HCT116 (cell line): ENCODE data around the gene TRAPPC12. TPM values are rescaled to one million over a fixed set of nuclear protein-coding genes. Genes with fewer than 3 reads are reported as not detected.

ENCODE experiments used
- ATAC-seq: fragments of 200-7000 bp; cut with Tn5 transposase; 2 replicates; pipeline ENCODE4 v1.9.1; 2020; ENCODE audit warnings: mild to moderate bottlenecking, moderate library complexity
- BruUV-seq: library from RNA; stranded (reverse); fragments of 400-500 nt; replicated peaks from 2 replicates; lab custom pipeline; 2021; lab: Mats Ljungman, UMichigan
- CTCF ChIA-PET: fragments of 300-600 bp; sonication (Branson Sonifier 250); formaldehyde crosslinking; loops from one replicate; lab custom pipeline; 2021; ENCODE audit warnings: antibody characterized with exemption; lab: Charles Lee
- POLR2A ChIA-PET: fragments of 300-600, 350-600 bp; sonication (Branson Sonifier 250); formaldehyde crosslinking; loops from one replicate; lab custom pipeline; 2021; ENCODE audit warnings: antibody characterized with exemption; lab: Charles Lee
- RAD21 ChIA-PET, 2 experiments: fragments of 300-600 bp; sonication (Branson Sonifier 250); formaldehyde crosslinking; loops; one replicate each; lab custom pipeline; 2023; ENCODE audit warnings: low total read pairs in 2 of 2; ENCODE audit not compliant: uncharacterized antibody in 2 of 2, unreplicated experiment in 2 of 2, low non-redundant PET in 1 of 2; lab: Charles Lee
- DNase-seq: peaks from one replicate; pipeline ENCODE4 v3.0.0-alpha.2; 2010; ENCODE audit warnings: low read depth, low spot score
- H2AFZ ChIP-seq: fragments of 200-600 bp; shearing (Covaris generic), sonication (generic); 2 replicates; pipeline ENCODE4 v1.6.1; 2017; ENCODE audit warnings: low read depth, mixed run types, mixed read lengths, antibody characterized with exemption, low read length; ENCODE audit not compliant: poor library complexity, severe bottlenecking
- H3K27ac ChIP-seq: 2 replicates; pipeline ENCODE4 v1.5.1; 2012; ENCODE audit warnings: low read depth, low read length
- H3K27me3 ChIP-seq: fragments of 200-600 bp; sonication (generic); 2 replicates; pipeline ENCODE4 v1.6.1; 2016; ENCODE audit warnings: mixed run types, low read length, mixed read lengths; ENCODE audit not compliant: insufficient read depth
- H3K36me3 ChIP-seq, 2 experiments: fragments of 200-500 bp in 1 of 2; fragments of 200-600 bp in 1 of 2; sonication (Bioruptor generic) in 1 of 2; sonication (generic) in 1 of 2; 2 replicates each; pipeline versions ENCODE4 v1.5.1 to v1.6.1; 2014 to 2016; ENCODE audit warnings: low read length in 2 of 2, inconsistent platforms in 1 of 2, mixed read lengths in 1 of 2, mixed run types in 1 of 2; ENCODE audit not compliant: insufficient read depth in 2 of 2, control insufficient read depth in 1 of 2
- H3K4me1 ChIP-seq, 2 experiments: fragments of 200-600 bp in 1 of 2; sonication (generic) in 1 of 2; 2 replicates each; pipeline versions ENCODE4 v1.5.1 to v1.6.1; 2012 to 2017; ENCODE audit warnings: low read length in 2 of 2, inconsistent platforms in 1 of 2, mild to moderate bottlenecking in 1 of 2, mixed read lengths in 1 of 2, mixed run types in 1 of 2, moderate library complexity in 1 of 2; ENCODE audit not compliant: insufficient read depth in 2 of 2, control insufficient read depth in 1 of 2
- H3K4me2 ChIP-seq: fragments of 200-600 bp; sonication (generic); 2 replicates; pipeline ENCODE4 v1.6.1; 2017; ENCODE audit warnings: mixed run types, low read length, mixed read lengths
- H3K4me3 ChIP-seq, 2 experiments: fragments of 200-600 bp in 1 of 2; sonication (generic) in 1 of 2; replicated peaks in 1 of 2; 2 replicates each; pipeline ENCODE4 v1.5.1; 2011 to 2016; ENCODE audit warnings: low read length in 2 of 2, control low read depth in 1 of 2, low read depth in 1 of 2, mild to moderate bottlenecking in 1 of 2, mixed read lengths in 1 of 2, mixed run types in 1 of 2
- H3K79me2 ChIP-seq: fragments of 200-600 bp; sonication (generic); 2 replicates; pipeline ENCODE4 v1.6.1; 2017; ENCODE audit warnings: mild to moderate bottlenecking, mixed run types, low read length, moderate library complexity, mixed read lengths; ENCODE audit not compliant: insufficient read depth
- H3K9ac ChIP-seq: fragments of 200-600 bp; sonication (generic); 2 replicates; pipeline ENCODE4 v1.6.1; 2016; ENCODE audit warnings: low read length, mixed read lengths
- H3K9me2 ChIP-seq: fragments of 200-600 bp; sonication (generic), shearing (Covaris generic); 2 replicates; pipeline ENCODE4 v1.6.1; 2017; ENCODE audit warnings: mixed run types, mild to moderate bottlenecking, moderate library complexity; ENCODE audit not compliant: insufficient read depth
- H3K9me3 ChIP-seq, 2 experiments: fragments of 200-500 bp in 1 of 2; fragments of 200-600 bp in 1 of 2; sonication (Bioruptor generic) in 1 of 2; sonication (generic) in 1 of 2; 2 replicates each; pipeline ENCODE4 v1.6.1; 2014 to 2017; ENCODE audit warnings: low read length in 2 of 2, mixed read lengths in 2 of 2, inconsistent platforms in 1 of 2, low read depth in 1 of 2, mild to moderate bottlenecking in 1 of 2, mixed run types in 1 of 2, moderate library complexity in 1 of 2; ENCODE audit not compliant: control insufficient read depth in 1 of 2, insufficient read depth in 1 of 2
- H4K20me1 ChIP-seq: fragments of 200-600 bp; sonication (generic), shearing (Covaris generic); 2 replicates; pipeline ENCODE4 v1.6.1; 2017; ENCODE audit warnings: mixed run types, mild to moderate bottlenecking, moderate library complexity; ENCODE audit not compliant: insufficient read depth
- CBX3 ChIP-seq: IDR thresholded peaks from 2 replicates; pipeline ENCODE4 v1.6.1; 2012; ENCODE audit warnings: low read depth
- ELF1 ChIP-seq: IDR thresholded peaks from 2 replicates; pipeline ENCODE4 v1.6.1; 2012; ENCODE audit warnings: low read depth, borderline replicate concordance
- EZH2 ChIP-seq: fragments of 200-600 bp; sonication (generic); IDR thresholded peaks from 2 replicates; pipeline ENCODE4 v1.6.1; 2017; ENCODE audit warnings: antibody characterized with exemption, mixed run types
- FOSL1 ChIP-seq: IDR thresholded peaks from 2 replicates; pipeline ENCODE4 v1.6.1; 2012; ENCODE audit warnings: low read depth
- POLR2A ChIP-seq: IDR thresholded peaks from 2 replicates; pipeline ENCODE4 v1.7.0; 2011; ENCODE audit warnings: borderline replicate concordance; ENCODE audit not compliant: insufficient read depth, insufficient read length; ENCODE audit errors: extremely low read depth
- RAD21 ChIP-seq: IDR thresholded peaks from 2 replicates; pipeline ENCODE4 v1.6.1; 2012; ENCODE audit warnings: low read depth, mild to moderate bottlenecking
- SIN3A ChIP-seq: IDR thresholded peaks from 2 replicates; pipeline ENCODE4 v1.6.1; 2012; ENCODE audit warnings: low read depth
- SP1 ChIP-seq: IDR thresholded peaks from 2 replicates; pipeline ENCODE4 v1.6.1; 2012; ENCODE audit warnings: low read depth
- TCF7L2 ChIP-seq: IDR thresholded peaks from 2 replicates; pipeline ENCODE4 v1.7.0; 2011; ENCODE audit warnings: borderline replicate concordance, inconsistent platforms; ENCODE audit not compliant: insufficient read depth, insufficient read length; ENCODE audit errors: extremely low read depth
- YY1 ChIP-seq: IDR thresholded peaks from 2 replicates; pipeline ENCODE4 v1.6.1; 2011; ENCODE audit warnings: low read length, low read depth, moderate library complexity, mild to moderate bottlenecking; ENCODE audit not compliant: insufficient replicate concordance; ENCODE audit errors: extremely low read depth
- ZBTB33 ChIP-seq: IDR thresholded peaks from 2 replicates; pipeline ENCODE4 v1.6.1; 2011; ENCODE audit warnings: mild to moderate bottlenecking, low read length, moderate library complexity; ENCODE audit not compliant: insufficient replicate concordance; ENCODE audit errors: extremely low read depth
- intact Hi-C: fragments of 100-400 bp; cut with micrococcal nuclease; formaldehyde crosslinking; loops from 2 replicates; pipeline ENCODE4 v1.10.0; 2022
- total RNA-seq: library from RNA; stranded (reverse); gene quantifications from one replicate; pipeline ENCODE4 v1.2.1, GENCODE V29; 2021; ENCODE audit not compliant: unreplicated experiment

The TRAPPC12 gene
- total RNA-seq, 1 experiment from 2014 or later, result 47.4 TPM

DNA sequence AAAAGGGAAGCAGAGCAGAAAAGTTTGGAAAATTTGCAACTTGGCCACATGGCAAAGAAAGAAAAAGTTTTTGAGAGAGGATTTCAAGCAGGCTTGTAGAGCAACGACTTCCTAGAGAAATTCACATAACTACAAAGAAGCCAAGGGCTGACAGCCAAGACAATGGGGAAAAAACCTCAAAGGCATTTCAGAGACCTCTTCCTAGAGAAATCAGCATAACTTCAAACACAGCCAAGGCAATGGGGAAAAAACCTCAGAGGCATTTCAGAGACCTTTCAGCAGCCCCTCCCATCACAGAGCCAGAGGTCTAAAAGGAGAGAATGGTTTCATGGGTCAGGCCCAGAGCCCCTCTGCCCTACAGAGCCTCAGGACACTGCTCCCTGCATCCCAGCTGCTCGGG, 132.6 kb downstream of the TRAPPC12 start:
- BruUV-seq, result no TSS peak
- Histone ChIP-seq H3K27ac (no peak overlapping the region), H2AFZ (no peak overlapping the region), H3K9ac (no peak overlapping the region), H3K4me3 (no peak overlapping the region), H3K9me2 (no peaks in the 10 kb centered on the region), H3K4me2 (no peak overlapping the region), H4K20me1 (no peaks in the 10 kb centered on the region), H3K27me3 (no peaks in the 10 kb centered on the region), H3K79me2 (no peaks in the 10 kb centered on the region), H3K4me1 (no peaks in the 10 kb centered on the region), H3K9me3 (0 out of 4 replicates have a peak, but pooled peaks cover 0 to 3% of the 10 kb centered on the region in 2 experiments), H3K36me3 (no peaks in the 10 kb centered on the region)
- no peak for TF ChIP-seq RAD21
- TF ChIP-seq SIN3A, result no peak
- TF ChIP-seq CBX3, result no peak
- no peak for TF ChIP-seq TCF7L2
- no peak for TF ChIP-seq ELF1
- no peak for TF ChIP-seq EZH2
- TF ChIP-seq POLR2A, result no peak
- no peak for TF ChIP-seq SP1
- no peak for TF ChIP-seq FOSL1
- no peak for TF ChIP-seq YY1
- TF ChIP-seq ZBTB33, result no peak
- ChIA-PET RAD21 (no interaction called here), CTCF (no interaction called here), POLR2A (no interaction called here)
- intact Hi-C loops, result no loop called here
- ATAC-seq (no peak), DNase-seq (no peak)
